ENCODE results near the gene CFAP161.
"Not testable (repeated sequence)": the region's sequence is repeated elsewhere in the genome, so short reads cannot be mapped to it uniquely, and the experiment has no call there.

The CFAP161 gene

DNA sequence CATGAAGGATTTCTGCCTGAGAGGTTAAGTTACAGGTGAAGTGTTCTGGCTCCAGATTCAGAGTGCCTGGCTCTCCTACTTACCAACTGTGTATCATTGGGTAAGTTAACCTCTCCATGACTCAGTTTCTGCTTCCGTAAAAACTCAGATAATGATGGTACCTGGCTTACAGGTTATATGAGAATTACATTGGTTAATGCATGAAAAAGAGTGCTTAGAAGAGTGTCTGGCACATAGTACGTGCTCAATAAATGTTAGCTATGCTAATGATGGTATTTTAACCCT is 23.8 kb downstream of the CFAP161 start:
- DNase-seq (ENCODE audit: low read depth): no peak

- not testable (repeated sequence) for DNase-seq (ENCODE audit: low read depth)
These were observed 24.5 kb downstream of the CFAP161 start for GRCh38 chr15:81158561-81158960.

DNA sequence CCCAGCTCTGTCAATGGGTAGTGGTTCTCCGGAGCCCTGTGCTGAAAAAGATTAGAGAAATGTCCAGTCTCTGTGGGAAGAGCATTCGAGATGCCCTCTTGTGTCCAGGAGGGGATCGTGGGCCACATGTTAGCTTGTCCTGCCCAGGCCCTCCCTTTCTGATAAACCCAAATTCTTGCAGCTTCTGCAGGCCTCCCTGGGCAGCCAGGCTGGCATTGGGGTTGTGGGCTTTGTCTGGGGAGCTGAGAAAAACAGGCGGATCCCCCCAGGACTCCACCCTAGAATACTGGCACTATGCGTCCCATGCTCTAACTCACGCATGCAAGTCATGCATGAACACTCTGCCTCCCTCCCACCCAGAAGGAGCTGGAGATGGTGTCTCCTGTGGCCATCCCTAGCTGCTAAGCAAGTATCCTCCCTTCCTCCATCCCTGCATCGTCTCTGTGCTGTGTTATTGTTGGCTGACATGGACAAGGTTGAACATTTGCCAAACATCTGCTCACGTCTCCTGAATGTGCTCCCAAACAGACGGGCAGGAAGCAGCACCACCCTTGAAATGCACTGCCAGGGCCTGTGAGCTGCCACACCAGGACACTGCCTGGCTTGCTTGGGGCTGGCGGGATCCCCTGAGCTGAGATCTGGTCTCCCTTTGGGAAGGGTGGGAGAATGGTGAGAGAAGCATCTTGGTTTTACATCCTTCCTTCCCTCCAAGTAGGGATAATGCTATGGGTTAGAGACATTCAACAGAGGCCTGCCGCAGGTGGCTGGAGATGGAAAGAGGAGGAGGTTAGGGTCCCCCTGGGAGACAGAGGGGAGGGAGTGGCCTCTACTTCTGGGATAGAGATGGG is 26.5 kb downstream of the CFAP161 start:
- DNase-seq (ENCODE audit: low read depth): no peak

GRCh38 chr15:81161160-81161673 is 27.1 kb downstream of the CFAP161 start:
- no peak for DNase-seq (ENCODE audit: low read depth)

GRCh38 chr15:81161851-81162250 is 27.8 kb downstream of the CFAP161 start:
- DNase-seq (ENCODE audit: low read depth): no peak

GRCh38 chr15:81163961-81164800 is 30.1 kb downstream of the CFAP161 start:
- DNase-seq (ENCODE audit: low read depth): no peak

GRCh38 chr15:81165535-81165934 is 31.5 kb downstream of the CFAP161 start:
- DNase-seq (ENCODE audit: low read depth): no peak

GRCh38 chr15:81166636-81167305 is 32.7 kb downstream of the CFAP161 start:
- DNase-seq (ENCODE audit: low read depth): no peak

- no peak for DNase-seq (ENCODE audit: low read depth)
These were observed 34.1 kb downstream of the CFAP161 start for GRCh38 chr15:81168131-81168526.

- no peak for DNase-seq (ENCODE audit: low read depth)
These were observed 34.6 kb downstream of the CFAP161 start for GRCh38 chr15:81168644-81169043.

GRCh38 chr15:81170511-81170910 is 36.4 kb downstream of the CFAP161 start:
- no peak for DNase-seq (ENCODE audit: low read depth)

DNA sequence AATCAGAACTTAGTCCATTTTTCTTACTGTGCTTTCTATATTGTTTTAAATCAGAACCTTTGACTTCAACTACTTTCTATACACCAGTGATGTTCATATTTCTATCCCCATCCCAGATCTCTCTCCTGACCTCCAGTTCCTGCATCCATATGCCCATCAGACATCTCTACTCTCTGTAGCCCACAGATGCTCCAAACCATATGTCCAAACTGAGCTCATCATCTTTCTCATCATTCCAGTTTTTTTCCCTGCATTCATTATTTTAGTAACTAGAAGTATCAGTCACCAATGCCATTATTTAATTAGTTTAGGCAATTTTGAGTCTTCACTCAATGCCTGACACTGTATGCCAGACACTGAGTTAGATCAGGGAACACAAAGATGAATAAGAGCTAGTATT is 37.2 kb downstream of the CFAP161 start:
- no peak for DNase-seq (ENCODE audit: low read depth)

DNA sequence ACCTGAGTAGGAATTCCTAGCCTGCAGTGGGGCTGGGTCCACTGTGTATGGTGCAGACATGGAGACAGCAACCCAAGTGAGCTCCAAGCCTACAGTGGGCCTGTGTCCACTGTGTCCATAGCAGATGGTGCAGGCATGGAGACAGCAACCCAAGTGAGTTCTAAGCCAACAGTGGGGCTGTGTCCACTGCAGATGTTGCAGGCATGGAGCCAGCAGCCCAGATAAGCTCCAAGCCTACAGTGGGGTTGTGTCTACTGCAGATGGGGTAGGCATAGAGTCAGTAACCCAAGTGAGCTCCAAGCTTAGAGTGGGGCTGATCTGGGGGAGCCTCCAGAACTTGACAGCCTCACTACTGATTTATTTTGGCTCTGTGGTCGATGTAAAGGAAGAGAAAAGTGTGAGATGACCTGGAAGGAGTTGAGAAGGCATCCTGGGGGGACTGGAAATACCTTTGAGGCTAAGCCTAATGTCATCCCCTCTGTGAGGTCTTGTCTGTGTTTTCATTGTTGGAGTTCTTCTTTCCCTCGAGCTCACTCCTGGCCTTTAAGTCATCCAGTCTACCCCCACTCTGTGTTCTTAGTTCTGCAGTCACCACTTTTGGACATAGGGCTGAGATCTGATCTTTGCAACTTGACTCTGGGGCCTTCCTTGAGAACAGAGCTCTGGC is 40.2 kb downstream of the CFAP161 start:
- DNase-seq (ENCODE audit: low read depth): no peak

DNA sequence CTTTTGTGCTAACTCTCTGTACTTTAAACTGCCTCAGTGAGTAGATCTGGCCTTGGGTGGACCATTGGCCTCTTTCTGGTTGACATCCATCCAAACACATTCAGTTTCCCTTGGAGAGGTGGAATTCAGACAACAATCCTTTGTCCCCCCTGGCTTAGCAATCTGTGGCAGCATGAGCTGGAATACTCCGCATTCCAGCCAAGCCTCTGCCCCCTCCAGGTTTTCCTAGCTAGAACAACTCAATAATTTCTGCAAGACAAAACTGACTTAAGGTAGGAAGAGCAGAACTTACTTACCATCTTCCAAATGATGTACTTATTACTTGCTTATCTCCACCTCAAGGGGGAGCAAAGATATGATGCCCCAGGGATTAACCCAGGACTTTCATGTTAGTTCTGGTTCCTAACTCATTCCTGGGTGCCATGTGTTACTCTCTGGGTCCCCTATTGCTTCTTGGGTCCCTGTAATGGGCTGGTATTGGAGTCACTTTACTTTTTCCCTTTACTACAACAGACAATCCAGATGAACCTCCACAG is 40.8 kb downstream of the CFAP161 start:
- DNase-seq (ENCODE audit: low read depth): no peak

DNA sequence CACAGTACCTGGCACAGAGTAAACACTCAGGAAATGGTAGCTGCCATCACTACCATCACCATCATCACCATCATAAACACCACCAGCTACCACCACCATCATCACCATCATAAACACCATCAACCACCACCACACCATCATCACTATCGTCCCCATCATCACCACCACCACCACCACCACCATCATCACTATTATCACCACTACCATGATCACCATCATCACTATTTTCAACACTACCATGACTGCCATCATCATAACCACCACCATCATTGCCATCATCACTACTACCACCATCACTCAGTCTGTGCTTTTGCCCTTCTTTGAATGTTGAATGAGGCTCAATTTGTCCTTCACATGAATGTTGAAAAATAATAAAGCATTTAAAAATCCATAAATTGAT is 41.4 kb downstream of the CFAP161 start:
- no peak for DNase-seq (ENCODE audit: low read depth)

GRCh38 chr15:81176291-81176893 is 42.3 kb downstream of the CFAP161 start:
- DNase-seq (ENCODE audit: low read depth): no peak

DNA sequence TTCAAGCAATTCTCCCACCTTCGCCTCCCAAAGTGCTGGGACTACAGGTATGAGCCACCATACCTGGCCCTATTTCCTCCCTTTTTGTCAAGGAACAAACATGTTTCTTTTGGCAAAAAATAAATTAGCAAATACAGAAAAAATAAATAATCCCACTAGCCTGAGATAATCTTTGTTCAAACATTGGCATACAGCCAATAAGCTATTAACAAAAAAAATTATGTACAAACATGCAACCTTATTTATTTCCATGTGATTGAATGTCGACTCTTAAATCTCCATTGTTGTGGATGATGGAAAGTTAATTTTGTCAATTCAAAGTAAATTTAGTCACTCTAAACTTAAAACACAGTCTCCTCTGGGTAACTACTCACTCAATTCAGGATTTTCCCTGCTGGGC is 44.3 kb downstream of the CFAP161 start:
- no peak for DNase-seq (ENCODE audit: low read depth)

GRCh38 chr15:81181220-81181619 is 47.1 kb downstream of the CFAP161 start:
- DNase-seq (ENCODE audit: low read depth): no peak

DNA sequence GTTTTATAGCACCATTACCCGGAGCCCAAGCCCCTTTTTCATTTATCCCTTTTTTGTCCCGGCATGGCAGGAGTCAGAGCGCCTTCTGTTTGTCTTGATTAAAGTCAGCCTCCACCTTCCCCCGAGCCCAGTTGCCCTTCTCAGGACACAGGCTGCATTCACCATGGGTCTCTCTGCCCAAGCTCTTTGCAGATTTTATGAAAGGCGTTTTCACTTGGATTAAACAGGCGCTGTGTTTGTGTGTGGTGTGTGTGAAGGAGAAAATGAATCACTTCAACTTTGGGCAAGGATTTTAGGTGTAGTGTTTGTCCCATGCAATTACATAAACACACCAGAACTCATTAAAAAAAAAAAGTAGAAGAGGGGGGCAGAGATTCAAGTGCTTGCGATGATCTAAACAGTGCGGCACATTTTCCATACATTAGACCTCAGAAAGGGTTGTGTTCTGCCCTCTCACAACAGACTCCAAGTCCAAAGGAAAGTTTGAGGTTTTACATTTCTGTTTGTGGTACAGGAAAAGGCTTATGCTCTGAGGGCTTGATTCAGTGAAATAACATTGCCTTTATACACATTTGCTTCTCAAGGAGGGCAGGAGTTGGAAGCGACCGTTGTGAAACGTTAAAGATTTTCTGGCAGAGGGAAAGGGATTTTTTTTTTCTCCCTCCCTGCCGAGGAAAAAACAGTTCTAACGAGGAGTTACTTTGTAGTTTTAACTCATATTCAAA is 48.1 kb downstream of the CFAP161 start:
- DNase-seq (ENCODE audit: low read depth): no peak

- DNase-seq (ENCODE audit: low read depth): no peak
These were observed 48.8 kb downstream of the CFAP161 start for GRCh38 chr15:81182756-81183438.

Data from T follicular helper cell (primary cell).